ENCODE measurements around the gene CD247. TPM values are rescaled to one million over a fixed set of nuclear protein-coding genes. Genes with fewer than 3 reads are reported as not detected.

The CD247 gene
- total and polyA plus RNA-seq, 9 of the 15 experiments (the other 6 are each of a cell fraction or from before 2014, with no cell fraction given), result 0.08 to 0.42 (median 0.28) TPM; not detected in 5

DNA sequence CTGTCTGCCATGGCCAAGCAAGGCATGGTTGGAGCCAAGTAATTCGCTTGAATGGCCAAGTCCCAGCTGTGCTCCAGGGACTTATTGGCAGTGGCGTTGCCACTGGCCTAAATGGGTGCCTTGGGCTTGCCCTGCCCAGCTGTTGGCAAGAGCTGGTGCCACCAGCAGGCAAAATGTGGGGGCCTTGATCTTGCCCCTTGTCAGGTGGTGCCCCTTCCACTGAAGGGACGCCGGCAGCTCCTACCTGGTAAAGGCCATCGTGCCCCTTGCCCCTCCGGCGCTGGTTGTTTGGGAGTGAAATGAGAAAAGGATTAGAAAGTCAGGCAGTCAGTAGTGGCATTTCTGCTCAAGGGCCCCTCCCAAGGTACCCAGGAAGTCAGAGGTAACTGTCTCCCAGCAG is 85.5 kb downstream of the CD247 start (continued):
- TF ChIP-seq ATF6 (CRISPR knock-in tag; IDR thresholded peaks at IDR 0.05) (no peak), STAT5B (CRISPR knock-in tag; IDR thresholded peaks at IDR 0.05) (no peak)
- TF ChIP-seq, protein P1, sequence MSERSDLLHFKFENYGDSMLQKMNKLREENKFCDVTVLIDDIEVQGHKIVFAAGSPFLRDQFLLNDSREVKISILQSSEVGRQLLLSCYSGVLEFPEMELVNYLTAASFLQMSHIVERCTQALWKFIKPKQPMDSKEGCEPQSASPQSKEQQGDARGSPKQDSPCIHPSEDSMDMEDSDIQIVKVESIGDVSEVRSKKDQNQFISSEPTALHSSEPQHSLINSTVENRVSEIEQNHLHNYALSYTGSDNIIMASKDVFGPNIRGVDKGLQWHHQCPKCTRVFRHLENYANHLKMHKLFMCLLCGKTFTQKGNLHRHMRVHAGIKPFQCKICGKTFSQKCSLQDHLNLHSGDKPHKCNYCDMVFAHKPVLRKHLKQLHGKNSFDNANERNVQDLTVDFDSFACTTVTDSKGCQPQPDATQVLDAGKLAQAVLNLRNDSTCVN (CRISPR knock-in tag; IDR thresholded peaks at IDR 0.05), result no peak
- TF ChIP-seq, protein P2, sequence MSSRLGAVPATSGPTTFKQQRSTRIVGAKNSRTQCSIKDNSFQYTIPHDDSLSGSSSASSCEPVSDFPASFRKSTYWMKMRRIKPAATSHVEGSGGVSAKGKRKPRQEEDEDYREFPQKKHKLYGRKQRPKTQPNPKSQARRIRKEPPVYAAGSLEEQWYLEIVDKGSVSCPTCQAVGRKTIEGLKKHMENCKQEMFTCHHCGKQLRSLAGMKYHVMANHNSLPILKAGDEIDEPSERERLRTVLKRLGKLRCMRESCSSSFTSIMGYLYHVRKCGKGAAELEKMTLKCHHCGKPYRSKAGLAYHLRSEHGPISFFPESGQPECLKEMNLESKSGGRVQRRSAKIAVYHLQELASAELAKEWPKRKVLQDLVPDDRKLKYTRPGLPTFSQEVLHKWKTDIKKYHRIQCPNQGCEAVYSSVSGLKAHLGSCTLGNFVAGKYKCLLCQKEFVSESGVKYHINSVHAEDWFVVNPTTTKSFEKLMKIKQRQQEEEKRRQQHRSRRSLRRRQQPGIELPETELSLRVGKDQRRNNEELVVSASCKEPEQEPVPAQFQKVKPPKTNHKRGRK (tag; IDR thresholded peaks at IDR 0.05), result no peak
- TF ChIP-seq, protein P3, sequence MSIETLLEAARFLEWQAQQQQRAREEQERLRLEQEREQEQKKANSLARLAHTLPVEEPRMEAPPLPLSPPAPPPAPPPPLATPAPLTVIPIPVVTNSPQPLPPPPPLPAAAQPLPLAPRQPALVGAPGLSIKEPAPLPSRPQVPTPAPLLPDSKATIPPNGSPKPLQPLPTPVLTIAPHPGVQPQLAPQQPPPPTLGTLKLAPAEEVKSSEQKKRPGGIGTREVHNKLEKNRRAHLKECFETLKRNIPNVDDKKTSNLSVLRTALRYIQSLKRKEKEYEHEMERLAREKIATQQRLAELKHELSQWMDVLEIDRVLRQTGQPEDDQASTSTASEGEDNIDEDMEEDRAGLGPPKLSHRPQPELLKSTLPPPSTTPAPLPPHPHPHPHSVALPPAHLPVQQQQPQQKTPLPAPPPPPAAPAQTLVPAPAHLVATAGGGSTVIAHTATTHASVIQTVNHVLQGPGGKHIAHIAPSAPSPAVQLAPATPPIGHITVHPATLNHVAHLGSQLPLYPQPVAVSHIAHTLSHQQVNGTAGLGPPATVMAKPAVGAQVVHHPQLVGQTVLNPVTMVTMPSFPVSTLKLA (conservative IDR thresholded peaks at IDR 0.05), result no peak
